Hematopoietic multipotent progenitor cell treated with erythropoietin and hydrocortisone succinate and interleukin-3 and kit ligand, for 17 days (in vitro differentiated cells): ENCODE results near the gene EXOC4.

ENCODE experiments used
- DNase-seq: peaks from one replicate; pipeline ENCODE4 v3.0.0-alpha.2; 2015; ENCODE audit warnings: low spot score

Gene EXOC4

GRCh38 chr7:133829336-133829897 lies 576.5 kb downstream of the EXOC4 start:
- DNase-seq: no peak

- no peak for DNase-seq
Measured at GRCh38 chr7:133830081-133830480, 577.2 kb downstream of the EXOC4 start.

GRCh38 chr7:133836666-133837065 lies 583.8 kb downstream of the EXOC4 start:
- DNase-seq: no peak

- DNase-seq: no peak
Measured at GRCh38 chr7:133837224-133837623, 584.3 kb downstream of the EXOC4 start.

- no peak for DNase-seq
Measured at GRCh38 chr7:133839121-133839520, 586.2 kb downstream of the EXOC4 start.

- no peak for DNase-seq
Measured at GRCh38 chr7:133843341-133843740, 590.5 kb downstream of the EXOC4 start.

GRCh38 chr7:133845005-133845404 lies 592.1 kb downstream of the EXOC4 start:
- no peak for DNase-seq

GRCh38 chr7:133846203-133846945 lies 593.5 kb downstream of the EXOC4 start:
- DNase-seq: no peak

GRCh38 chr7:133850497-133851280 lies 597.8 kb downstream of the EXOC4 start:
- DNase-seq: no peak

GRCh38 chr7:133851411-133851810 lies 598.5 kb downstream of the EXOC4 start:
- no peak for DNase-seq

GRCh38 chr7:133853706-133854276 lies 600.9 kb downstream of the EXOC4 start:
- DNase-seq: no peak

GRCh38 chr7:133854739-133855138 lies 601.9 kb downstream of the EXOC4 start:
- no peak for DNase-seq

- DNase-seq: no peak
Measured at GRCh38 chr7:133857376-133858119, 604.7 kb downstream of the EXOC4 start.

- DNase-seq: no peak
Measured at GRCh38 chr7:133858311-133858710, 605.4 kb downstream of the EXOC4 start.

- no peak for DNase-seq
Measured at GRCh38 chr7:133859231-133859630, 606.4 kb downstream of the EXOC4 start.

GRCh38 chr7:133859871-133860450 lies 607.1 kb downstream of the EXOC4 start:
- no peak for DNase-seq

GRCh38 chr7:133860628-133861335 lies 607.9 kb downstream of the EXOC4 start:
- no peak for DNase-seq

- no peak for DNase-seq
Measured at GRCh38 chr7:133861876-133862275, 609.0 kb downstream of the EXOC4 start.

GRCh38 chr7:133863362-133864061 lies 610.6 kb downstream of the EXOC4 start:
- DNase-seq: no peak

GRCh38 chr7:133869556-133869955 lies 616.7 kb downstream of the EXOC4 start:
- DNase-seq: no peak
